Erythroblast (primary cell): ENCODE measurements around the gene EIF3D.

Source experiments
- DNase-seq, 2 experiments: peaks; one replicate each; lab custom pipeline; 2025; lab: John Stamatoyannopoulos, UW
- GATA1 ChIP-seq: IDR thresholded peaks from 2 replicates; pipeline ENCODE4 v1.6.1; 2011; ENCODE audit warnings: low read depth, mild to moderate bottlenecking, control low read depth, low read length, moderate library complexity
- POLR2A ChIP-seq: IDR thresholded peaks from 2 replicates; pipeline ENCODE4 v1.6.1; 2011; ENCODE audit warnings: mild to moderate bottlenecking, low read length

Gene EIF3D

GRCh38 chr22:36507518-36508010 lies 21.4 kb downstream of the EIF3D start:
- no peak for TF ChIP-seq POLR2A
- no peak for TF ChIP-seq GATA1
- no peak for DNase-seq

GRCh38 chr22:36506637-36507517 lies 22.1 kb downstream of the EIF3D start, which contains the start of gene FOXRED2:
FOXRED2 (minus strand) TSS chr22:36507040; CDS start chr22:36506422, 618 bp downstream.
- TF ChIP-seq GATA1, result no peak
- TF ChIP-seq POLR2A, result peak; percentile 91
- peak; percentile 93 to 96 for DNase-seq

- DNase-seq, result peak in 1 of 2 experiments; percentile 51
- no peak for TF ChIP-seq GATA1
- TF ChIP-seq POLR2A, result no peak
Observed at GRCh38 chr22:36505998-36506635, 22.8 kb downstream of the EIF3D start.

- no peak for TF ChIP-seq GATA1
- no peak for TF ChIP-seq POLR2A
- DNase-seq, result no peak
Observed at GRCh38 chr22:36497910-36498665, 30.9 kb downstream of the EIF3D start.

GRCh38 chr22:36493690-36494110 lies 35.3 kb downstream of the EIF3D start:
- DNase-seq, result no peak
- TF ChIP-seq GATA1 (no peak), POLR2A (no peak)

- TF ChIP-seq POLR2A (no peak), GATA1 (no peak)
- DNase-seq, result no peak
Observed at GRCh38 chr22:36492109-36492508, 36.9 kb downstream of the EIF3D start.

- TF ChIP-seq POLR2A (no peak), GATA1 (no peak)
- peak; percentile 28 to 48 for DNase-seq
Observed at GRCh38 chr22:36491155-36491554, 37.8 kb downstream of the EIF3D start.

- no peak for TF ChIP-seq GATA1
- DNase-seq, result peak; percentile 61 to 66
Observed at GRCh38 chr22:36486619-36487384, 42.2 kb downstream of the EIF3D start.

- TF ChIP-seq POLR2A, result peak; percentile 97
- TF ChIP-seq GATA1, result no peak
- DNase-seq, result peak; percentile 98
Observed at GRCh38 chr22:36481393-36482168, 47.4 kb downstream of the EIF3D start, which contains the start of gene TXN2. TXN2 (minus strand) TSS chr22:36481640; CDS start chr22:36480837, 803 bp downstream.

- TF ChIP-seq GATA1, result no peak
- no peak for TF ChIP-seq POLR2A
- no peak for DNase-seq
Observed at GRCh38 chr22:36480941-36481392, 48.0 kb downstream of the EIF3D start.

GRCh38 chr22:36478966-36479365 lies 50.0 kb downstream of the EIF3D start:
- TF ChIP-seq POLR2A, result no peak
- no peak for TF ChIP-seq GATA1
- DNase-seq, result peak; percentile 78 to 92

- no peak for DNase-seq
- TF ChIP-seq GATA1 (no peak), POLR2A (no peak)
Observed at GRCh38 chr22:36475341-36475740, 53.6 kb downstream of the EIF3D start.
